Embryonic facial prominence (tissue), 1 donor: ENCODE data around the gene FAN1.
A peak's percentile ranks its signal among the peaks of the same experiment; 100 is the strongest.

ENCODE experiments used
- DNase-seq: peaks from one replicate; pipeline ENCODE4 v3.0.0-alpha.2; 2016; ENCODE audit errors: extremely low spot score

The FAN1 gene

DNA sequence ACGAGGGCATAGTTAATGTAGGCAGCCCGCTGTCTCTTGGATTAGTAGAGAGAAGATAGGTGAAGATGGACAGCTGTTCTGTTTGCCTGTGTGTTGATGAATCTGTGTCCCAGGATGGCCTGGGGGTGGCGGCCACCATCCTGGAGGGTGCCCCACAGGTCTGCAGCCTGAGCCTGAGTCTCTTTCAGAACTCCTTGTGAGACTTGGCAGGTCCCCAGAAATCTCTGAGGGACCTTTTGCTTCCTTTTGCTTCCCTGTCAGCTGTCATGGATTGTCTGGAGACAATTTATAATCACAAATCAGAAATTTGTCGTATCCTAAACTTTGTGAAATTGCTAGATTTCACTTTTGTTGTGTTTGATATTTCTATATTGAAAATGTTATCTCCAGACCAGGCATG lies 17.4 kb downstream of the FAN1 start:
- DNase-seq: no peak

DNA sequence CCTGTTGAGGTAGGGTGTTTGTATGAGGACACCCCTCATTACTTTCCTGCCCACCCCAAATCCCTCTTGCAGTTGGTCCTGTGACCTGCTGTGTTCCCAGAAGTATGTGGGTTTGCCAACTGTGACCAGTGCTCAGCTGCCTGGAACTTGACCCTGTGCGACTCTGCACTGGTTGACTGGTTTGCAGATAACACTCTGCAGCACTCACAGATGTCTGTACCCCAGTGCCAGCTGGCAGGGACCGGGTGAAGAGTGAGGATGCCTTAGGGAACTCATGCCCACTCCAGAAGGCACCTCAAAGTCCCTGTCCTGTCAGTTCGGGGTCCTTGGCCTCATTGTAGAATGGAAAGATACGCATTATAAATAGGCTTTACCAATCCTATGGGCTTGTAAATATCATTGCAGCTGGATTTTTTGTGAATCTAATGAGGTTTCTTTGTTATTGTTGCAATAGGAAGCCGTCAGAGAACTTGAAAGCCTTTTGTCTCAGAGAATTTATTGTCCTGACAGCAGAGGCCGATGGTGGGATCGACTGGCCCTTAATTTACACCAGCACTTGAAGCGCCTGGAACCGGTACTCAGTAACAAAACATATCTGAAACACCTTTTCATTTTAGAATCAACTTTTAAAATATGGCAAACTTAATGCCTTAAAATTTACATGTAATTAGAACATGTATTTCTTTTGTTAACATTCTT lies 18.2 kb downstream of the FAN1 start:
- no peak for DNase-seq

DNA sequence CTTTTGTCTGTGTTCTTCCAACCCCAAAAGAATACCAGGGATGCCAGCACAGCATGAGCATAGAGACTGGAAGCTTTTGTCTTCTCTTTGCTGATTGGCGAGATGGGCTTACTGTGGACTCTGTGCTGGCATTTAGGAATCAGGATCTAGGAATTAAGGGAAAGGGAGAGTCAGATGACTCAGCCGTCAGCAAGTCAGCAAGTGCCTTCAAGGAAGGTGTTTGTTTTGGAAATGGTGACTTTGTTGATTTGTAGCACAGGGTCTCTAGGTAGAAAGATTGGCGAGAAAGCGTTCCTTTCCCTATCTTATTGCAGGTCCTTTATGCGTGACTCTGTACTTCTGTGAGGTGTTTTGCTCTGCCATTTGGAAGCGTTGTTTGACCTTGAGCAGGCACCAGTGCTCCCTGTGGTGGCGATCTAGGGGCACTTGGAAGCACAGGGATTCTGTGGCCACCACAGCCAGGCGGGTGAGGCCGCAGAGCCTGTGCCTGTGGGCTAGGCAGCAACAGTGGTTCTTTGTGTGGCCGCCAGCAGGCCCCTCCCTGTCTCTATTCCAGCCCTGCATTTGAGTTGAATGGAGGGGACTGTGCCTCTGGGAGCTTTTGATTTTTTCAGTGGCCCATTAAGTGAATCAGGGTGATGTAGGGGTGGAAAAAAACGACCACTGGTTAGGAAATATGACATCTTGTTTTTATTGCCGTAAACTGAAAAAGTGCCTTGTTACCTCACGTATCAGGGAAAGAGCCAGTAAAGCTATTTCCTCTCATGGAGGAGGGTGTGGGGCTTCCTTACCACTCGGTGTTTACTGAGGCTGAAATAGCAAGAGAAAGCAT lies 19.0 kb downstream of the FAN1 start:
- DNase-seq: peak; percentile 26

DNA sequence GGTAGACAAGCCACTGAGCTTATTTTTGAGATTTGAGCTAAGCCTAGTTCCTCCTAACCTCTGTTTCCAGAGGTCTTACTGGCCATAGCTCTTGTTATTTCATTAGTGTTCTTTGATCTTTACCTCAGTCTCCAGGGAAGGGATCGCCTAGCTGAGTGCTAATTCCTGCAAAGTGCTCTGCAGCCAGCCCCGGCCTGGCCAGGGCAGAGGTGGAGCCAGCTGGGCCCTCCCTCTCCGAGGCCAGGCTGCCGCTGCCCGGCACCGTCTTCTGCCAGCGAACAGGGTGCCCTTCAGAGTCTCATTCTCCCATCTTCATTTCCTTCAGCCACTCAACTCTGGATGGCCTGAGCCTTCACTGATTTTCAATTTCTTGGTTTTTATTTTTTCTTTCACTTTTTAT lies 19.7 kb downstream of the FAN1 start:
- DNase-seq: no peak

DNA sequence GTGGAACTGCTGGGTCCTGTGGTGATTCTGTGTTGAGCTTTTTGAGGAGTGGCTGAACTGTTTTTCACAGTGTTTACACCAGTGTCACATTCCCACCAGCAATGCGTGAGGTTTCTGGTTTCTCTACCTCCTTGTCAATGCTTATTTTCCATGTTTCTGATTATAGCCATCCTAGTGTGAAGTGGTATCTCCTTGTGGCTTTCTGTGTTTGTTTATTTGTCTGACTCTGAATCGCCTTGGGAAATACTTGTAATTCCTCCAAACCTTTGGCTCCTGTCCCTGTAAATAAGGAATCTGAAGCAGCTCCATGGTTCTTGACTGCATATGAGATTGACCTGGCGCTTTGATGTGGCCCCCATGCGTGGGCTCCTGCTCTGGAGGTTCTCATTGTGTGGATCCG lies 20.6 kb downstream of the FAN1 start:
- no peak for DNase-seq

DNA sequence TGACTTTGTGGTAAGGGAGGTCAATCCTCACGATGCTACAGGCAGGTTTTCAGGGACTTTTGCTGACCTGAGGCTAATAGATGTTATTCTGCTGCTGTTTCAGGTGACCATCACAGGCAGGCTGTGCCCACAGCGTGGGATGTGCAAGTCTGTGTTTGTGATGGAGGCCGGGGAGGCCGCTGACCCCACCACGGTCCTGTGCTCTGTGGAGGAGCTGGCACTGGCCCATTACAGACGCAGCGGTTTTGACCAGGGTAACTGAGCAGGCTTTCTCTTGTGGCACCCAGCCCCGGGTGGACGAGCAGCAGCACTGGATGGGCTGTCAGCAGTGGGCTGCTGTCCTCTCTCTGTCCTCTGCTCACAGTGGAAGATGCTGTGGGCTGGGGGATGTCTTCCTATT lies 22.0 kb downstream of the FAN1 start:
- no peak for DNase-seq

DNA sequence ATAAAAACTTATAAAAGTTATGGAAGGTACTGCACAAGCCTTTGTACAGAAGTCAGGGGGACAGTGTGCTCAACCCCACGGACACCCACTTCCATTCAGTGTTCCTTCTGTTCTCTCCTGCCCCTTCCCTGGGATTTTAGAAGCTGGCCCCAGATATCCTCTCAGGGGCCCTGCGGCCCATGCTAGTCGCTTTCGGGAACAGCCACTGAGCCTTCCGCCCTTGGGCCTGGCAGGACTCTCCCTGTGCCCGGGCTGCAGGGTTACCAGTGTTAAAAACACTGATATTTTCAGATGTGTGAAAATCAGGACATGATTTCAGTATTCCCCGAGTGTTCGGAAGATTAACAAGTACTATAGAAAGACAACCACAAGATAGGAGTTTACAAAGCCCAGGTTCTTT lies 22.4 kb downstream of the FAN1 start:
- no peak for DNase-seq

DNA sequence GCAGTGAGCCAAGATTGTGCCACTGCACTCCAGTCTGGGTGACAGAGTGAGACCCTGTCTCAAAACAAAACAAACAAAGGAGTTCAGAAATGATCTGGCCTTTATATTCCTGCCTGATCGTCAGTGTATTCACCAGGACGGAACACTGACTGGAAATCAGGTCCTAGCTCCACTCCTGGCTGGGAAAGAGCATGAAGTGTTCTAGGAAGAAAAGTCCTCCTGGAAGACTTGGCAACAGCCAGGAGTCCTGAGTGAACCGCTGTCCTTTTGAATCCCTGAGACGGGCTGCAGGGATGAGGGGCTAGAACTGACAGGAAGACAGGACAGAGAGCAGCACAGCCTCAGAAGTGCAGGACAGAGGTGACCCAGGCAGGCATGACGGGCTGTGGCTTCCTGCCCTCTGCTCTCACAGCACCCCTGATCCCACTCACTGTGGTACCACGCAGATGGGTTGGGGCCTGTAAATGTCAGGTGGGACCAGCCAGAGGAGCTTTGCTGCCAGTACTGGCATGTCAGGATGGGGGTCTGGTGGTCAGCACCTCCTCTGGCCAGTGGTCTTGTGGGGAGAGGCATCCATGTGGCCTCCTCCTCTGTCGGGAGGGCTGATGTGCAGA lies 23.5 kb downstream of the FAN1 start:
- DNase-seq: no peak

DNA sequence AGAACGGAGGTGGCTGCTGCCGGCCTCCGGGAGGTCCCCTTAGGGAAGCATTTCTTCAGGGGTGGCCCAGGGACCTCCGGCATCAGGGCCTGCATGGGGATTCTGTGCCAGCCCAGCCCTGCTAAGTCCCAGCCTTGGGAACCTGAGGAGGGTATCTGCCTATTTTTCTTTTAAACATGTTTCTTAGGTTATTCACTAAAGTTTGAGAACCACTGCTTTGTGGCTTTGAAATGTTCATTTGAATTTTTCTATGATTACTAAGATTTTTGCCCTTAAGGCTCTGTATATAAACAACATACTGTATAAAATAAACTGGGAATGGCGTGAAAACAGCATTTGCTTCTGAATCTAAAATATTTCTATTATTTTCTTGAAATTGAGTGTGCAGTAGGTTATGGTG lies 24.4 kb downstream of the FAN1 start:
- DNase-seq: no peak

DNA sequence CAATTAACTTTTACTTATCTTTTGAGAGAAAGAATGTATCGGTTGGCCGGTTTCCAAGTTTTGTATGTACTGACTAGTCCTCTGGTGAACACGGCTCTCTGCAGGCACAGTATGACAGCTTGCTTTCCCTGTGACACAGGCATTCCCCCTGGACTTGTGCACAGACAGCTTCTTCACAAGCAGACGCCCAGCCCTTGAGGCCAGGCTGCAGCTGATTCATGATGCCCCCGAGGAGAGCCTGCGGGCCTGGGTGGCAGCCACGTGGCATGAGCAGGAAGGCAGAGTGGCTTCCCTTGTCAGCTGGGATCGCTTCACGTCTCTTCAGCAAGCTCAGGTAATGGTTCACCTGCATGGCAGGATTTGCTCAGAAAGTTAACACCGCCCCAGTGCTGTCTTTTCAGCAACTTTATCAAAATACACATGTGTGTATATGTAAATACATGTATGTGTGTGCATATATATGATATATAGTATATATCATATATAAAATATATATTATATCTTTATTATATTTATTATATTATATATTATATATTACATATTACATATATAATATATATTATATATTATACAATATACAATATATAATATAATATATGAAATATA lies 25.5 kb downstream of the FAN1 start:
- DNase-seq: no peak

DNA sequence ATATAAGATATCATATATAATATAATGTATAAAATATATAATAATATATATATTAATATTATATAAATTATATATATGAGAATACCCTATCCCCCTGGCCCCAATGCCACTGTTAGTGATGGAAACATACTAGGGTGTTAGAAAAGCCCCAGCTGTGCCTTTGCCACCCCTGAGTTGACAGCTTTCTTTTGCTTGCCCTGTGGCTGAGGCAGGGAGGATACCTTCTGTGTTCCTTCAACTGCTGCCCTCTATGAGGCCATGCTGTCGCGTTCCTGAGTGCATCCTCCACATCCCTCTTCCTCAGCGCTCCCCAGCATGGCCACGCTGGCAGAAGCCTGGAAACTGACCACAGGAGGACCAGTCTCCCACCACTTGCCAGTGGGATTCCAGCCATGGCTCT lies 26.3 kb downstream of the FAN1 start:
- DNase-seq: no peak

DNA sequence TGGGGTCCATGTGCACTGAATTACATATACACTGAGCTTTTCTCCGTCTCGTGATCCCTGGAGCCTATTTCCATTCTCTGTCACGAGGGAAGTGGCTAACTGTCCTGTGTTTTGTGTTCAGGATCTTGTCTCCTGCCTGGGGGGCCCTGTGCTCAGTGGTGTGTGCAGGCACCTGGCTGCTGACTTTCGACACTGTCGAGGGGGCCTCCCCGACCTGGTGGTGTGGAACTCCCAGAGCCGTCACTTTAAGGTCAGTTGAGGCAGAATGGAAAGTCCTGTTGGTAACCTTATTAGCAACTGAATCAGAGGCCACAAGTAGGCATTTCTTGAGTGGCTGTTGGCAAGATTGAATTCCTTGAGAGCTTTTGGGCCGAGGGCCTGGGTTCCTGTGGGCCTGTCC lies 26.7 kb downstream of the FAN1 start:
- no peak for DNase-seq

DNA sequence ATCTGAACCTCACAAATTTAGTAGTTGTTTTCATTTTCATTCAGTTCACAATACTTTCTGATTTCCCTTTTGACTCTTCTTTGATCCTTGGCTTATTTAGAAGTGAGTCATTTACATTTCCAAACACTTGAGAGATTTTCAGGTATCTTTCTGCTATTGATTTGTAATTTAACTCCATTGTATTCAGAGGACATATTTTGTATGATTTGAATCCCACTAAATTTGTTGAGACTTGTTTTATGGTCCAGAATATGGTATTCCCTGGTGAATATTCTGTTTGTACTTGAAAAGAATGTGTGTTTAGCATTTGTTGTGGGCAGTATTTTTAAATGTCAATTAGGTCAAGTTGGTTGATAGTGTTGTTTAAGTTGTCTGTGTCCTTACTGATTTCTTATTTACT lies 29.6 kb downstream of the FAN1 start:
- DNase-seq: no peak

DNA sequence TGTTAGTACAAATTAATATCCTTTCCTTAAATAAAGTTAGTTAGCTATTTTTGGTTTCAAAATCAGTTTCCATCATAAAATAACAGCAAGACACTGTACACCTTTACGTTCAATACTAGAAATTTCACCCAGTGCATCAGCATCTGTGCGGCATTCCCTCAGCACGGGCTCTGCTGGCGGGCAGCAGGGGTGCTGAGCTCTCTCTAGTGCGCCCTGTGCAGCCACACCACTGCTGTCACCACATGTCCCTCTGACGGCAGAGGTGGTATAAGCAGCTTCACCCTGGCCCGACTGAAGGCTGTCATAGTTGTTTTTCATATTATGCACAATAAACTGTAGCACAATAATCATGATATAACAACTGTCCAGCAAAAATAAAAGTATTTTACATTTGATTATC lies 35.4 kb downstream of the FAN1 start:
- no peak for DNase-seq

DNA sequence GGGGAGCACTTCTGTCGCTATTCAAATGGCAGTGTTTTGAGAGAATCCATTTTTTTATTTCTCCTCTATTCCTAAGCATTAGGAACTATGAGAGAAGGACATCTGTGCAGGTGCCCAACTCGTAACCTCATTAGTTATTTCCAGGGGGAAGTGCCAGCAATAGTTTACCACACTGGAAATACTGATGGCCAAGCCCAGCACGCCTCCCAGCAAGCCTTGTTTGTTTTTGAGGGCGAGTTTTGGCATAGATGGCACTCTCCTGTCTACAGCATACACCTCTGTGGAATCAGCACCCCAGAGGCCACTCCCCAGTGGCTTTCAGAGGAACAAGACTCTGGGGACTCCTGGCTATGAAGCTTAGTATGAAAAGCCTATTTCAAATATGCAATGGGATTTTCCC lies 36.6 kb downstream of the FAN1 start:
- no peak for DNase-seq

DNA sequence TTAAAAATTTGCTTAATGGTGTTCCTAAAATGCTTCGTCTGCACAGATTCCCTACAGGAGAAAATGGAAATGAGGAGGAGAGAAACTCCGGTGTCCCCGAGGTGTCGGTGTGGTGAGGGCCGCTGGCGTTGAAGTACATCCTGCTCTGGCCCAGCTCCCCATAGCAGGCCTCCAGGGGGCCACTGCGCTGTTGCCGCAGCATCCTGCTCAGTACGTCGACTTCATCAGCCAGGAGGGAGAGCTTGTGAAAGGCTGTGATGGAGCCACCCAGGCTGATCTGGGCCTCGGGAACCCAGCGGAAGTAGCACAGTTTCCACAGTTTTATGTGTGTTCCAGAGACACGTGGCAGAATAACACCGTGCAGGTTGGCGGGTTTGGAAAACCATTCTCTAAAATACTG lies 37.8 kb downstream of the FAN1 start:
- no peak for DNase-seq

DNA sequence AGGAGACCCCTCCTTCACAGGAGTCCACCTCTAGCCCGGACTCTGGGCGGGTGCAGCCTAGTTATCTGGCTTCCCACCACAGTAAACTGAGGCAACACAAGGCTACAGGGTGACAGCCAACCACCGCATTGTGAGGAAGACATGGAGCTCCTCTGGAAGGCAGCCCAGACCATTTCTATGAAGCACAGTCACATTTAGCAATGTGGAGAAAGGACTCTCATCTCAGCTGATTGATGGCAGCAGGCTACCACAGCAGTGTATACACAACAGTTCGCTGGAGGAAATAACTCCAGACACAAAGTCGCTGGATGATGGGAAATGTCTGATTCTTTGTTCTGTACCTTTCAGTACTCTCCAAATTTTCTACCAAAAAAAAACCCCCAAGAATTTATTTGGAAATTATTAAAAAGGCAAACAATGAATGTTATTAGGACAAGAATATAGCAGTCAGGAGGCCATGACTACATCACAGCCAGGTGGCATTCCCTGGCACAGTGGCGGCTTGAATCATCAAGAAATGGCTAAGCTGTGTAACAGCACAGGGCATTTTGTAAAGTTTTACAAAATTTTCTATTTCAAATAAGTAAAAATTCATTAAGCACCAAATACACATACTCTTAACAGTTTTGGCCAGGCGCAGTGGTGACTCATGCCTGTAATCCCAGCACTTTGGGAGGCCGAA lies 40.1 kb downstream of the FAN1 start:
- DNase-seq: no peak

DNA sequence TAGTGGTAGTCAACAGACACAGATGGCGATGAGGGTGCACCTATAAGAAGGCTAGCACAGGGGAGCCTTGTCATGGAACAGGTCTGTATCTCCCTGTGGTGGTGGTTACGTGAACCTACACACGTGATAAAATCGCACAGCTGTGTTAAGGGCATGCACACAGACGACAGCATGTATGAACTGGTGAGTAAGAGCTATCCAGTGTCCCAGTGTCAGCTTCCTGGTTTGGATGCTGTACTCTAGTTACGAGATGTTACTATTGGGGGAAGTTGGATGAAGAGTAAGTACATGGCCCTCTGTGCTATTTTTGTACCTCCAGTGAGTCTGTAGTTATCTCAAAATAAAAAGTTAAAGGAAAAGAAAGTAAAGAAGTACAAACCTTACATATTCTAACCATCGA lies 49.5 kb downstream of the FAN1 start:
- no peak for DNase-seq

DNA sequence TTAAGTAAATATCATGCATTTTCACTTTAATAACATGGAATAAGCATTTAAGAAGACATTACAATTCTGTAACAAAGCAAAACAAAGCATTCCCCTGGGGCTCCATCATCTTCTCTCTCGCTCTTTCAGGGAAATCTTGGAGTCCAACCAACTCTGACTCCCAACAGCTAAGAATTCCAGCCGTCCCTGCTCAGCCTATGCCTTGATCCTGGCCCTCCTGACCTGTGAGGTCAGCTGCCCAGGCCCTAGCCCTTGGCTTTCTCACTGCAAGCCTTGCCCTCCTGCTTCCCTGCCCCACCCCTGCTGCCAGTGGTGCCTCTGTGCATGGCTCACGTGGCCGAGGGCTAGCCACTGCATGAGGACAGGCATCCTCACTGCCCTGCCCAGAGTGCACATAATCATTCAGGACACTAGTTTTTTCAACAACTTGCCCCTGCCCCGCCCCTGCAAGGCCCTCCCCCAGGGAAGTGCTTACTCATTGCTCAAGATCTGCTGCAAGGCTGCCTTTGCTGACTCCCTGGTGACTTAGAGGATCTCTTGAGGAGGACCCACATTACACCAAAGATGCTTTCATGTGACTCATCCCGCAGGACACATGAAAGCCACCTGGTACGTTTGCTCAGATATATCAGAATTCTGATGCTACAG lies 50.1 kb downstream of the FAN1 start:
- DNase-seq: no peak

DNA sequence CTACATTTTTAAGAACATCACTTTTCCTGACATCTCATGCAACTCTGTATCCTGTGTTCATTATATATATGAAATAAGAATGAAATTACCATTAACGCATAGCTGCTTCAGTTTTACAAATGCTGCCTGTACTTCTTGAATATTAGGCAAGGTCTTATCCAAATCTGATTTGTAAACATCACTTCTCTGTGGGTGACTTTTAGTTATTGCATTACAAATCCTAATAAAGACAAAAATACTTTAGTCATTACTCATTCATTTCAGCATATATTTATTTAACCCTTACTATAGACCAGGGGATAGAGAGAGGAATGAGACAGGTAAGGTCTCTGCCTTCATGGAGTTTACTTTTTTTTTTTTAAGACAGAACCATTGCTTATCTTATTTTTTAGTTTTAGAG lies 51.0 kb downstream of the FAN1 start:
- DNase-seq: no peak
